NOMO-1 (cell line): Measurements from ENCODE around the gene SECISBP2L.

Source experiments
- DNase-seq, 2 experiments: peaks; one replicate each; lab custom pipeline; 2025; ENCODE audit not compliant: unreplicated experiment in 2 of 2; lab: John Stamatoyannopoulos, UW

The SECISBP2L gene

DNA sequence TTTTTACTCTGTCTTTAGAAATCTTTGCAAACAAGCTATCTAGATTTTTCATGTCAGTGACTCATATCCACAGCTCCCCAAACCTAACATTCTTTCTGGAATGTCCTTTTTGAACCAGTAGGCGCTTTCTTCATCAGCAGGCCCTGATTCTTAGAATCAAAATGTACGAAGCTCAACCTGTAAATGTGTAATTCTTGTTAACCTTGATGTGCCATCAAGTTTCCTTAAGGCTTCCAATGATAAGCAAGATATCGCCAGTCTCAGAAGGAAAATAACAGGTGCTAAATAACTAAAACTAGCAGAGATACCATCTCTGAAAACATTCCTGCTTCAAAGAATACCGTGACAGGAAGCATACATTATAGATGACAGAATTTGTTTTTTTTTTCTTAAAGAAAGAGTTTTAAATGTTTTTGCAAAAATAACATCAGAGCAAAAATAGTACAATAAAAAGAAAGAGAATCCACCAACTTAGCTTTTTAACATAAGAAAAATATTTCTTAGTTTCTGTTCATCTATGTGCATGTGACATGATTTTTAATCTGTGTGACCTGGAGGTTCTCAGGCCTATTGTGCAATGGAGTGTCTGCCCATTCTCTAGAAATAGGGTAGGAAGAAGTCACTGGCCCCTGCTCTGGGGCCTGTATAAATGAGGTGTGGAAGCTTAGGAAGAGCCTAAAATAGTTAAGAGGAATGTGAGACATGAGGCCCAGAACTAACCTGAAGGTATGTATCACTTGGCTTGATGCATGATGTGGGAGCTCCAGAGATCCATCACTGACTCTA, 14.7 kb upstream of the SECISBP2L start:
- DNase-seq = no peak

DNA sequence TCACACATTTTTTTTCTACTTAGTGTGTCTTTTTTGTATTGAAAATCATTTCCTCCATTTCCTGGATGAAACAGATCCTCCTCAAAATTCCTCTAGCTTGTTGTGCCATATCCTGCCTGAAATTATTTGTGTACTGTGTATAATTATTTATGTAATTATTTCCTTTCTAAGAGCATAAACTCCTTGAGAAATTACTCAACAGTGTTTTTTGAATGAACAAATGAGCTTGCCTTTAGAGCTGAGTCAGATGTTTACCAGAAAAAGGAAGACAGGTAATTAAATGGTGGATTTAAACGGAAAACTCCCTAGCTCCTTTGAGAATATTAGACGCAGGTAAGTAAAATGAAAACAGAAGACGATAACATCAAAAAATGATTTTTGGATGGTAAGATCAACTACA, 13.2 kb upstream of the SECISBP2L start:
- DNase-seq = no peak

DNA sequence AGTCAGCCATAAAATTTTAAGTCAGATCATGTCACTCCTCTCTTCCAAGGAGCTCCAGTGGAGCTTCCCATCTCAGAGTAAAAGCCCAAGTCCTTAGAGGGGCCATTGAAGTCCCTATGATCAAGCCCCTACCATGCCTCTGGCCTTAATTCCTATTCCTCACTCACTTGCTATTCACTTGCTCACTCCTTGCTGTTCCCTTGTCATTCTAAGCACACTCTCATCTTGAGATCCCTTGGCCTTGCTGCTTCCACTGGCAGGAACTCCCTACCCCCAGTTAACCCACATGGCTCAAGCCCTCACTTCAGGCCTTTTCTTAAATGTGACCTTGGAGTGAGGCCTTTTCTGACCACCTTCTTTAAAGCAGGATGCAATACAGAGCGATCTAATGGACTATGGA, 12.3 kb upstream of the SECISBP2L start:
- no peak for DNase-seq

GRCh38 chr15:49055630-49056029, 9.4 kb upstream of the SECISBP2L start:
- no peak for DNase-seq

- no peak for DNase-seq
These were observed 6.4 kb upstream of the SECISBP2L start for GRCh38 chr15:49052662-49053061.

GRCh38 chr15:49047456-49047855, 1.2 kb upstream of the SECISBP2L start:
- no peak for DNase-seq

DNA sequence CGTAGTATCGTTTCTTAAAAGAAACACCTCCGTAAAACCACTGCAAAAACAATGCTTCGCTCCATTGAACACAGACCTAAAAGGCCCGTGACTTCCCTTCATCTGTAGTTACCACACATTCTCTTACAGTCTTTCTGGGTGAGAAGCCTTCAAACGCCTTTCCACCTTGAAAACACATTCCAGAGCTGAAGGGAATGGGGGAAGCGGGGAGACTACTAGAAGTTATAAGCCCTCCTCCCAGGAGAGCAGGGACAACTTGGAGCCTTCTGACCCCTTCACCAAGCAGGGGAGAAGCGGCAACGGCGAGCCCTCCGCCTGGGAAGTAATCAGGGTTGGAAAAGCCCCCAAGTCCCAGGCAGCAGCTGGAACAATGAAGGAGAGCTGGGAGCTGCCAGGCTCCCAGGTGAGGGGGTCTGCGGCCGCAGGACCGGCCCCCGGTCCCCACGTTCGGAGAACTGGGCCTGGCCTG, 461 bp downstream of the SECISBP2L start:
- peak; percentile 8 to 66 for DNase-seq

DNA sequence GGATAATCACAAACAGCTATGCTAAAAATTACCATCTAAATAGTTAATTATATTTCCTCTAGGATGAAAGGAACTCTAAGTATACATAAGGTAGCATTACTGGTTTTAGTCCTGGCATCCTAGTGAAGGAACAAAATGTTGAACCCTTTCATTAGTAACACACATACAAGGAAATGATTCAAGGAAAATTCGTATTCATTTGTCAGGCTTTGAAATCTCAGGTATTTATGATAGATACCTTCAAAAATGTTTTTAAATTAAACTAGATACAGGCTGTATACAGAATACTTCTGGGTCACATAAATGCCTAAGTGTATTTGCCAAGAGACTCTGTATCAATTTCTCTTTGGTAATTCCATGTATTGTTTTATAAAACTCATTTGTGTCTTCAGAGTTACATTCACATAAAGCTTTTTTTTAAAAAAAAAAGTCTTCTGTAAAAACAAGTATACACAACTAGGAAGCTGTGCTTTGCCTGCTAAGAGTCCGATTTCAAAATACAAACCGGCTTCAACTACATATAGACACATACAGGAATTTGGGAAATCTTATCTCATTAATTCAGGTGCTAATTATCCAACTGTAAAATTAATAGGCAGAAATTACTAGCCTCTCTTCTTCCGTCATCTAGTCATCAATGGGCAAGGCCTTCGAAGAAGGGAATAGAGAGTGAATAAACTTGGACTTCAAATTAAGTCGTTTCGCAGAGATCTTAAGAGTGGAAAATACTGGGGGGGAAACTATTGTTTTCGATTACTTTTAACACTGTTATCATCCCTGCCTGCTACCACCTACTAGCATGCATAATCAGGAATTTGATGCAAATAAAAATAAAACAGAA, 1.3 kb downstream of the SECISBP2L start:
- DNase-seq = no peak

DNA sequence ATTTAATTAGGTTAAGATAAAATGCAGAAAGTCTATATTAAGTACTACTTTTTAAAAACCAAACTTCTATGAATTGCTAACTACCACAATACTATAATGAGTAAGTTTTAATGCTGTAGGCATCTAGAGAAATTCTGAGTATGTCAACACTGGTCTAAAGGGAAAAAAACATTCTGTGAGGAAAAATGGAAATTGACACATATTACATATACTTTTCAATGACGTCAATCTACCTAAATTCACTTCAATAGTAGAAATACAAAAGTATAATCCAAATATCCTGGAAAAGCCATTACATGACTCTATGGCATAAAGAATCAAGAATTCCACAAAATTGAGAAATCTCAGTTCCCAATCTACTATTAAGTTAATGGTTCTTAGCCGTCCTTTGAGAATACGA, 2.2 kb downstream of the SECISBP2L start:
- no peak for DNase-seq

DNA sequence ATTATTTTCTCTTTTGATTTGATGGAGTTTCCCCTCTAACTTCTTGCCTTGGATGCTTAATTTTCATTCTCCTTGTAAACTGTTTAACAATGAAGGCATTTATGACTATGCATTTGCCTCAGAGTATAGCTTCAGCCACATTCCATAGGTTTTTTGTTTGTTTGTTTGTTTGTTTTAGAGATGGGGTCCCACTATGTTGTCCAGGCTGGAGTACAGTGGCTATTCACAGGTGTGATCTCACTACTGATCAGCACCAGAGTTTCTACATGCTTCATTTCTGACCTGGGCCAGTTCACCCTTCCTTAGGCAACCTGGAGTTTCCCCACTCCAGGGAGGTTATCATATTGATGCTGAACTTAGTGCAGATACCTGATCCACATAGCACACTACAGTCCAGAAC, 4.1 kb downstream of the SECISBP2L start:
- DNase-seq = no peak

DNA sequence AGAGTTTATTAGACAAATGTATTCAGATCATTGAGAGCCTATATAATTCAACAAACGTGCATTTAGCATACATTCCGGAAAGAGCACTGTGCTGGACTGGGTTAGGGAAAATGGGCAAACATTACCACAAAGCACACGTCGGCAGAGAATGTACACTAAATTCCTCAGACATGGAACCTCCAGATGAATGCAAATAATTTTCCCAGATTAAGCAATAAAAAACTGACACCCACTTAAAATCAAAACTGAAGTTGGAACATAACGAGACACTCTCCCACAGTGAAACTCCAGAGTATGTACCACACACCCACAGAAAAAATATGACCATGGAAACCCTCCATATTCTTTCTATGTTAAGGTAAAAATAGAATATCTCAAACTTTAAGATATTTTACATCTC, 4.8 kb downstream of the SECISBP2L start:
- no peak for DNase-seq

- DNase-seq = no peak
These were observed 6.1 kb downstream of the SECISBP2L start for GRCh38 chr15:49040151-49040550.

DNA sequence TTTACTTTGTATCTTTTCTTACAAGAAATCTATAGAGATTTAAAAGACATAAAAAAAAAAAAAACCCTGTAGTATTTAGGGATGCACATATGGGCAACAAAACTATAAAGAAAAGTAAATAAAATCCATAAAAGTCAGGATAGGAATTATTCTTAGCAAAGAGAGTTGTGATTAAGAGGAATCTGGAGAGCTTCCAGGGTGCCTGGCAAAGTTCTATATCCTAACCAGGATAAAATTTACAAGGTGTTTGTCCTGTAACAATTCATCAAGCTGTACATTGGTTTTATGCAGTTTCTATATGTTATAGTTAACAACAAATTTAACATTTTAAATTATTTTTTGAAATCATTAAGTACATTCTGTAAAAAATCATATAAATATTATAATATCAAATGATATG, 7.9 kb downstream of the SECISBP2L start:
- DNase-seq = no peak

- no peak for DNase-seq
These were observed 8.7 kb downstream of the SECISBP2L start for GRCh38 chr15:49037546-49037940.

DNA sequence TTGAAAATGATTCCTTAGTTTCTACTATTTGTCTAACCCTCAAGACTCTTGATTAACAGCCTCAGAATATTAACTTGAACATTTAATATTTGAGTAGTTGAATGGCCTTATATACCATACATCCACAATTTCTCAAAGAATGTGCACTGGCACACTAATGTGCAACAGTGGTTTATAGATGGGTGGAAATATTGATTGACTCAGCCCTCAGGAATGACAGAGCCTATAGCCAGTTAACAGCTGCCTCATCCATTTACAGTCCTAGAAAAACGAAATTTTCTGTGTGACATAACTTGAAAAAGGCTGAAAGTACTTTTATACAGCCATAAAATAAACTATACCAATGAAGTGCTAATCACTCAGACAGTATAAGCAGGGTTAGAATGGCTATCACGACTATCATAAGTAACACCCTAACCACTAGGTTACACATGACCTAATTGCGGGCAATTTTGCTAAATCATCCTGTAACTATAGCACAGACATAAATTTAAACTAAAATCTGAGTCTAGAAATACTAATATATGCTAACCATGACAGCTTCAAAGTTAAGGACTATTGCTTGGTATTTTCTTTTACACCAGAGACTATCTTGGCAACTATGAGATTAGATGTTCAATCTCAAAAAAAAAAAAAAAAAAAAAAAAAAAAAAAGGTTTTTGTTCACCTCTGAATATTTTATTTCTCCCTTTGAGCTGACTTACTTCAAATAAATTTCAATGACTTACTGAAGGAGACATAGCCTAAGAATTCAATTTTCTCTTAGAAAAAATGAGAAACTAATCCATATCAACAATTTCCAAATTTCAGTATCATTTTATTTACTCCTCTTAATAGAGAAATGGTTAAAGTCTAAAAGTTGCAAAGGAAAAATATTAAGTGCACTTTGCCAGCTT, 9.3 kb downstream of the SECISBP2L start:
- DNase-seq = no peak

DNA sequence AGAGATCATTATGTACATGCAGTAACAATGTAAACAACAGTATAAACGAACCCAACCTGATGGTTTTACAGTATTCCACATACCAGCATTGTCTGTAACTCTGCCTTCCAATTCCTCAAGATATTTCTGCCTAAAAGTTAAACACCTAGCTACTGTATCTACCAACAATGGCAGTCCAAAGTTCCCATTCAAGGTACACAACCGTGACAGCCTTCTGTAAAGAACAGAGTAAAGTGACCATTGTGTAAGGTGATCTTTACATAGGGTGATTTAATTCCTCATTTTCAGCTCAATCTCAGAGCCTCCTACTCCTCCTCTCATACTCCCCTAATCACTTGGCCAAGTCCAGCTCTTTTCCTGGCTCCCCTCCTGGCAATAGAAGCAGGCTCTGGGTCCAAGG, 10.4 kb downstream of the SECISBP2L start:
- DNase-seq = no peak

GRCh38 chr15:49032601-49033145, 13.6 kb downstream of the SECISBP2L start:
- DNase-seq = no peak

GRCh38 chr15:49031804-49032203, 14.4 kb downstream of the SECISBP2L start:
- no peak for DNase-seq

GRCh38 chr15:49026700-49027099, 19.5 kb downstream of the SECISBP2L start:
- DNase-seq = no peak

DNA sequence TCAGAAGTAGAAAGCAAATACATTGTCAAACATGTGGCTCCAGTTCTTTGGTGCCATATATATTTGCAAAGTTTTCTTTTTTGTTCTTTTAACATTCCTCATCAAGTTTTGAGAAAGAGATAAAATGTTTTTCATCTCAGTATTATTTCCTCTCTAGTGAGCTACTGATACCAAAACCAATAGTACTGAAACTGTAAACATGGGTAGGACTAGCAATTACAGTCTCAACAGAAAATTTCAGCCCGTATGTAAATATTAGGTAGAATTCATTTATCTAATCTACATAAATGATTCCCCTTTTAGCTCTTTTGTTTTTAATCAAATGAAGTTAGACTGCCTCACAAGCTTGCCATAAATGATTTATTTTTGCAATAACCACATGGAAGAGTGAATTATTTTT, 21.4 kb downstream of the SECISBP2L start:
- DNase-seq = no peak

- DNase-seq = no peak
These were observed 22.9 kb downstream of the SECISBP2L start for GRCh38 chr15:49023354-49023753.
